HG03139 (cell line): ENCODE measurements around the gene FOXS1.

Source experiments
- ATAC-seq: cut with Tn5 transposase; IDR thresholded peaks from one replicate; pipeline ENCODE4 v1.9.1; 2021; ENCODE audit not compliant: unreplicated experiment

The FOXS1 gene

DNA sequence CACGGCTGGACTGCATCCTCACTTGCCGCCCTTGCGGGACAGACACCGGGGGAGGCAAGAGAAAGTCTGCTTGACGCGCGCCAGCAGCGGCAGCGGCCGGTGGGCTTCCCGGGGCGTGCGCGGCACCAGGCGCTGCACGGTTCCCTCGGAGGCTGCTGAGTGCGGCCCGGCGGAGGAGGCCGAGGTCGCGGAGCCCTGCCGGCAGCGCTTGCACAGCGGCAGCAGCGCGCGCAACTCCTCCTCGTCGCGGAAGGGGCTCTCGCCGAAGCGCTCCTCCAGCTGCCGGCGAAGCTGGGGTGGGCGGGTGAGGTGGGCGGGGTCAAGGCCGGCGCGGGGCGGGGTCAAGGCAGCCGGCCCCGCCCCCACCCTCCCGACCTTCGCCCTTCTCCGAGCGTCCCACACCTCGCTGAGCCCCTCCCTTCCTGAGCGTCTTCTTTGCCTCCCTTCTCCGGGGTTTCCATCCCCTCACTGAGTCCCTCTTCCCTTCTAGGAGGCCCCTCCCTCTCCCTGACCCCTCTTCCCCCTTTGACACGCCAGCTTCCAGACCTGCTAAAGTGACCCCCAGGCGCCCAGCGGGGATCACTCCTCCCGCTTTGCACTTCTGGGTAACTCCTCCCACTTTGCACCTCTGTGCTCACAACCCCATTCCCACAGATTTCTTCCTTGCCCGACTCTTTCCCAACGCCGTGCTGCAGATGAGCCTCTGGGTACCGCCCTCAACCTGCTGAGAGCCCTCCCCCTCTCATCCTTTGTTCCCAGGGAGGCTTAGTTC is 16.2 kb upstream of the FOXS1 start:
- ATAC-seq = peak; percentile 54

DNA sequence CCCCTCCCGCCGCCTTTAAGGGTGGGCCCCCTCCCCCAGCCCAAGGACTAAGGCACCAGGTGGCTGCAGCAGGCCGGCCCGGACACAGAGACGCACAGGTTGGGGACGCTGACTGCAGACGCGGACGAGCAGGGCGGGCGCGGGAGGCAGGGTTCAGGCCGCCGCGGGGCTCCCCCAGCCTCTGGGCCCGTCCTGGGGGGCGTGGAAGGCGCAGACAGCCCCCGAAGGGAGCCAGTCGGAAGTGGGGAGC is 15.7 kb upstream of the FOXS1 start:
- ATAC-seq = peak; percentile 31

- no peak for ATAC-seq
Observed at GRCh38 chr20:31860390-31861134, 15.2 kb upstream of the FOXS1 start.

GRCh38 chr20:31859998-31860380 is 14.6 kb upstream of the FOXS1 start:
- ATAC-seq = no peak

DNA sequence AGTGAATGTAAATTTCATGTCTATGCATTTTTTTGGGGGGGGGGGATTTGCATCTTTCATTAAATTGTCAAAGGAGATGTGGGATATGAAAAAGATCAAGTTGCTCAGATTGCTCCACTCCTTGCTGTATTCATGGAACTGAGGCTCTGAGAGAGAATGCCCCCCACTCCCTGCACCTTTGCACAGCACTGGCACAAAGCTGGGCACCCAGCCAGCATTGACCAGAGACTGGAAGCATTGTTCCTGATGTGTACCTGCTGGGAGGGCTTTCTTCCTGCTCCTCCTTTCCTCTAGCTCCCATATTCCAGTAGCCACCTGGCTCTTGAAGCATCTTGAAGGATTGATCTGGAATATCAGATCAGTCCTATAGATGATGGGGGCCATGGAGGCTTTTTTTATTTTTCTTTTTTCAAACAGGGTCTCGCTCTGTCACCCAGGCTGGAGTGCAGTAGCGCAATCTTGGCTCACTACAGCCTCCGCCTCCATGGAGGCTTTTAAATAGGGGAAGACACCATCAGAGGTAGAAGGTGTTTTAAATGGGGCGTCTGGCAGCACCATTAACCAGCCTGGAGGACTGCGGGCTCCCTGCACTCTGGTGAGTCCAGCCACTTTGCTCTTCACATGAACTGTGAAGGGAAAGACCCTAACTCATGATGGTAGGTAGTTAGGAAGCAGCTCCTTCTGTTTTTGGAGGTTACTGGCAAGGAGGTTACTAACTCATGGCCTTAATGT is 14.0 kb upstream of the FOXS1 start:
- ATAC-seq = no peak

DNA sequence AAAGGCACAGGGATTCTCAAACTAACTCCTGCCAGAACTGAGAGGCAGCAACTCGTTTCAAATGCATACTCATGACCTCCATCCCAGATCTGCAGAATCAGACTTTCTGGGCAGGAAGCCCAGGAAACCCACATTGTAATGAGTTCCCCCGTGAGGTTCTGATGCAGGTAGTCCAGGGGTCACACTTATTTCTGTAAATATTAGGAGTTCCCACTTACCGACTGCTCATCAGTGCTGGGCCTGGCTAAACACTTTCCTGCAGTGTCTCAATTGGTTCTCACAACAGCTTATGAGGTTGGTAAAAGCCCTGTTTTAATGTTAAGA is 13.3 kb upstream of the FOXS1 start:
- no peak for ATAC-seq

GRCh38 chr20:31857861-31858759 is 12.7 kb upstream of the FOXS1 start:
- ATAC-seq = peak; percentile 56

GRCh38 chr20:31856516-31856915 is 11.1 kb upstream of the FOXS1 start:
- ATAC-seq = no peak

DNA sequence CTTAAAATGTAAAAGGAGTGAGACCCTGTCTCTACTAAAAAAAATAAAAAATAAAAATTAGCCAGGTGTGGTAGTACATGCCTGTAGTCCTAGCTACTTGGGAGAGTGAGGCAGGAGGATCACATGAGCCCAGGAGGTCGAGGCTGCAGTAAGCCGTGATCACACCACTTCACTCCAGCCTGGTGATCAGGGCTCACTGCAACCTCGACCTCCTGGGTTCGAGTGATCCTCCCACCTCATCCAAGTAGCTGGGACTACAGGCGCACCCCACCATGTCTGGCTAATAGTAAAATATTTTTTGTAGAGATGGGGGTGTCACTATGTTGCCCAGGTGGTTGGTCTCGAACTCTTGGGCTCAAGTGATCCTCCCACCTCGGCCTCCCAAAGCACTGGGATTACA is 8.1 kb upstream of the FOXS1 start:
- ATAC-seq = no peak

DNA sequence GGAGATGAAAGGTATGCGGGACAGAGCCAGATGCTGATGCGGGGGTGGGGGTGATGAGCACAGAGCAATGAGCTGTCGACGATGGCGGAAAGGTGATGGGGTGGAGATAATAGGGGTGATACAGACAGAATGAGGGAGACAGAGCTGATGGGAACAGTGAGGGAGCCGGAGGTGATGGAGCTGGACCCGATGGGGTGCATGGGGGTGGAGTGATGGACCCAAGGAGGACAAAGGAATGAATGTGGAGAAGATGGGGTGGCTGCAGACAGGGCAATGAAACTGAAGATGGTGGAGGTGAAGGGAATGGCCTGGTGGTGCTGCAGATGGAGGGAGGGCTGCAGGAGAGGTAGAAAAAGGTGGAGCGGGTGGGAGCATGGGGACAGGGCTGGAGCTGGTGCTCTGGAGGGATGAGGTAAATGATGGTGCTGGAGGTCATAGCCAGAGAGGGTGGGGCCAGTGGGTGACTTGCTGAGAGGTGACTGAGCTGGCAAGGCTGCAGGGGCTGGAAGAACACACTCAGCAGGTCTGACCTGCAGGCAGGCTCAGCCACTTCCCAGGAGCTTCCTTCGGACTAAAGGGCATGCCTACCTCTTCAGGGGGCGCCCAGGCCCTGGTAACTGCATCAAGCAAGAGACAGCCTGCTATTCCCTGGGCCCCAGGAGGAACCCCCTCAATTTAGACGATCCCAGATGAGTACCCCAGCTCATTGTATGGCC is 6.0 kb upstream of the FOXS1 start:
- no peak for ATAC-seq

DNA sequence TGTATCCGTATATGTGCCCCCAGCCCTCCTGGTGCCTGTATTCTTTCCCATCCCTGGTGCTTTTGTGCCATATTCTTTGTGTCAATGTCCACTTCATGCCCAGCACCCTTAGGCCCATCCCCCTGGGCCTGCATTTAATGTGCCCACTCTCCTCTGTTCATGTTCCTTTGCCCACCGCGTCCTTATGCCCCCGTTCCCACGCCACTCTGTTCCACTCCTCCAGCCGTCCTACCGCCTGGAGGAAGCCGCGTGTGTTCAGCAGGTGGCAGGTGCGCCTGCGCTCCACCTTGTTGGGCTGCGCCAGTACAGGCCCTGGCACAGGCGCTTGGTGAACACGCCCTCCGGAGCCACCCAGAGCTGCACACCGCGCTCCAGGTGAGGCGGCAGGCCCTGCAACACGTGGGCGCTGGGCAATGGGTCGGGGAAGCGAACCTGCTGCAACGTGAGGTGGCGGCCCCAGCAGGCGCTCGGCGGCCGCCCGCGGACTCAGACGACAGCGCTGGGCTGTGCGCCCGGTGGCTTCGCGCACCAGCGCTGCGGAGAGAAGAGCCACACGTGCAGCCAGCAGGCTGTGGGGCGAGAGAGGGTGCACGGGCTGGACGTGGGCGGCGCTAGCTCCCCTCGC is 4.0 kb upstream of the FOXS1 start:
- ATAC-seq = no peak

DNA sequence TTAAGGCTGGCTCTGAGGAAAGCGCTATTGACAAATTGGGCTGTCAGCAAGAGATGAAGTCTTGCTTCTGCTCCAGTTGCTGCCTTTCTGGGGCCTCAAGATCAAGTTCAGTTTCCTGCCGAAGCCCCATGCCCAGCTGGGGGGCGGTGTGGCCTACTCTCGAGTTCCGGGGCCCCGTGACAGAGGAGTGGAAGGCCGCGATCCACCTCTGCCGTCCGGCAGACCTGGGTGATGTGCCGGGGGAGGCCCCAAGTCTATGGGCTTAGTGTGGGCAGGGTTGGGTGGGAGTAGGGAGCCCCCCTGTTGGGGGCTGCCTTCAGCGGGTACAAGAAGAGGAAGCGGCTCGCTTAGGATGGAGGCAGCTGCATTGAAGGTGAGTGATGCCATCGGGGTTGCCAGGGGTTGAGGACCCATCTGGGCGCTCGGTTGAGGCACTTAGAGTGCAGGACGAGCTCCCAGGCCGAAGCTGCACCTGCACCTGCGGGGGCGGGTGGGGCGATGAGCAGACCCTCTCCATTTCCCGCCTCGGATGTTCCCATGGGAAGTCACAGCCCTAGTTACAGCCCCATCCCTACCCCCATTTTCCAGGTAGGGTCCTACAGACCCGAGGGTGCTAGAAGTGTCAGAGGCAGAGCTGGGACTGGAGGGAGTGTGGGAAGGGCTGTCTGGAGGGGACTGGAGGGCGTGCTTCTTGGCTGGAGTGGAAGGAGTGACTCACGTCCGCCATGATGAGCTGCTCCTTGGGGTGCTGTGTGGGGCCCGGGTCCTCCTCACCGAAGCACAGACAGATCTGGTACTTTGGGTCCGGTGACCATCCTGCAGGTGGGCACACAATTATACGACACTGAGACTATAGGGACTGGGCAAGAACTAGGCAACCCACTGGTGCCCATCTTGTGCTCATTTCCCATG is 2.9 kb upstream of the FOXS1 start:
- no peak for ATAC-seq

DNA sequence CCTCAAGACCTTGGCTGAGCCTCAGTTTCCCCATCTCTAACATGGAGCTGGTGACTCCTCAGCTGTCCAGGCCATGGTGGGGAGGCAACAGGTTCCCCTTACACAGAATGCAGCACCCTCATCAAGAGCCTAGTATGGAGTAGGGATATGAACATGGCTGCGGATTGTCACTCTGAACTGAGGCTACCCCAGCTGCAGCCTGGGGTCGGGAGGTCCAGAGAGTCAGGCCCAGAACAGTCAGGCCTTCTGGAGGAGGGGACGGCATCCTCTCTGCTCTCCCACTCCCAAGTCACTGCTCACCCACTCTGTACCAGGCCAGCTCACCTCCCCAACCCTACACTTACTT is 1.4 kb upstream of the FOXS1 start:
- ATAC-seq = no peak

DNA sequence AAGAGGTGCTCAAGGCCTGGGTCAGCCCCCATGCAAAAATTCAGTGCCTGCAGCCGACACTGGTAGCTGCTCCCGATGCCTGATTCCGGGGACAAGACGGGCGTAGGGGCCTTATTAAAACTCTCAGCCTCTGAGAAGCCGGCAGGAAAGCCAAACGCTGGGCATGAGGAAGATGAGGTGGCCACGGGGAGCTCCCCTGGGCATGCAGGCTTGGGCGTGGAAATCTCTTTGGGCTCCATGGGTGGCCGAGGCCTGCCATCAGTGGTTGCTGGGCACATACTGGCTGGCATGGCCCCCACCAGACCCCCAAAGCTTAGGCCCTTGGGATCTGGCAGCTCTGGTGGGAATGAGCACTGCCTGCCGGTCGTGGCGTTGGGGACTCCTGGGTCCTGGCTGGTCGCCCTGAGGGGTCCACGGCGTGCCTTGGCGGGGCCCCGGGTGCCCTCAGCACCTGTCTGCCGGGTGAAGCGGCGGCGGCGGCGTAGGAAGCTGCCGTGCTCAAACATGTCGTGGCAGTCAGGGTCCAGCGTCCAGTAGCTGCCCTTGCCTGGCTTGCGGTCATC is 586 bp downstream of the FOXS1 start:
- ATAC-seq = no peak

DNA sequence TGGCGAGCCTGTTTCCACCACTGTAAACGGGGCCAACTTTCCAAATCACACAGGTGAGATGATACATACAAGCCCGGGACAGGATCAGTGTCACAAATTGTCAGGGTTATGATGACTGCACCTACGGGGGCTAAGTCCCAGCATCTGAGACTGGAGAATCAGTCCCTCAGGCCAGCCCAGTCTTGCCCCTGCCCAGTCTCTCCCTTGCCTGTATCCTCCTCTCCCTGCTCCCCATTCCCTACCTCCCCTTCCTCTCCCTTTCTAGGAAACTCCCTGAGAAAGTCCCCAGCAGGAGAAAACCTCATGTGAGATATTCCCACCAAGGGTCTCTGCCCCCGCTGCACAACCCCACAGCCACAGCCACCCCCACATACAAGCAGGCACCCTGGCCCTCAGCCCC is 1.5 kb downstream of the FOXS1 start:
- no peak for ATAC-seq

DNA sequence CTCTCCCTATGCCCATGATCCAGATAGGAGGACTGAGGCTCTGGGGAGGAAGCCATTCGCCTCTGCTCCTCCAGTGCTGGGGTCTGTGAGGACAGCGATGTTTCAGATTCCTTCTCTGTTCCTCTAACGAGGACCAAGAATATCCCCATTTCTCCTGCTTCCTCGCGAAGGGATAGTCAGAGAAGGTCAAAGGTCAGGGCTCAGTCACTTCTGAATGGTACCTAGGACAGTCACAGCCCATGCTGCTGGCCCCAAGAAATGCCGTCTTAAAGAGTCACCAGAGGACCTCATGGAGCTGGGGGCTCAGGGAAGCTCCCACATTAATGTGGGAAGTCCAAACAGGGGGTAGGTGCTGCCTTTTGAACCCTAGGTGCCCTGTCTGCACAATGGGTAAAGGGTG is 2.1 kb downstream of the FOXS1 start:
- no peak for ATAC-seq

GRCh38 chr20:31842471-31843157 is 2.8 kb downstream of the FOXS1 start:
- no peak for ATAC-seq

DNA sequence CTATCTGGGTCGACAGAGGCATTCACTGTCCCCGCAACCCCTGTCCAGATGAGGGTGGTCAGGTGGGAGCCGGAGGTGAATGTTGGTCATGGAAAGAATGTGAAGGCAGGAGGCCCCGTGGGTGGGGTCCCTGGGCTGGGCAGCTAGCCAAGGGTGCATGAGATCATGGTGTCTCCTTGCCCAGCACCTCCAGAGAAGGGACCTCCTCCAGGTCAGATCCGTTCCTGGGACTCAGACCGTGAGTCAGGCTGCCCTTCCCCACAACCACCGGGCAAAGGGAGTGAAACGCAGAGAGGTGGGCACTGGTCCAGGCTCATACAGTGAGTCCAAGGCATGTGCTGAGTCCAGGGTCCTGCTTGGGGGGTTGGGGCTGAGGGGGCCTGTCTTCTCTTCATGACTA is 3.5 kb downstream of the FOXS1 start:
- no peak for ATAC-seq
